CD4-positive, alpha-beta T cell treated with Interferon gamma for 1 hour (primary cell): ENCODE results near the gene MRPL10.

ENCODE experiments used
- DNase-seq: peaks from one replicate; pipeline ENCODE4 v3.0.0-alpha.2; 2020

Gene MRPL10

GRCh38 chr17:47831003-47831933, at the start of gene MRPL10, which contains the start of gene LRRC46:
Gene MRPL10, minus strand, starts transcription at chr17:47831541. Its CDS starts 30 bp downstream, at chr17:47831511.
Gene LRRC46, plus strand, starts transcription at chr17:47831670. Its CDS starts 320 bp downstream, at chr17:47831990.
- peak; percentile 91 for DNase-seq

- no peak for DNase-seq
Measured at GRCh38 chr17:47879776-47880454, 48.6 kb upstream of the MRPL10 start.

- DNase-seq: no peak
Measured at GRCh38 chr17:47879028-47879585, 47.8 kb upstream of the MRPL10 start.

- DNase-seq: no peak
Measured at GRCh38 chr17:47878203-47879027, 47.1 kb upstream of the MRPL10 start.

- no peak for DNase-seq
Measured at GRCh38 chr17:47877368-47878034, 46.2 kb upstream of the MRPL10 start.

GRCh38 chr17:47875011-47875985, 44.0 kb upstream of the MRPL10 start:
- no peak for DNase-seq

- no peak for DNase-seq
Measured at GRCh38 chr17:47873200-47874090, 42.1 kb upstream of the MRPL10 start.

GRCh38 chr17:47872651-47873161, 41.4 kb upstream of the MRPL10 start:
- DNase-seq: no peak

GRCh38 chr17:47872019-47872650, 40.8 kb upstream of the MRPL10 start:
- no peak for DNase-seq

GRCh38 chr17:47871048-47871447, 39.7 kb upstream of the MRPL10 start:
- no peak for DNase-seq

- no peak for DNase-seq
Measured at GRCh38 chr17:47870056-47870455, 38.7 kb upstream of the MRPL10 start.

GRCh38 chr17:47869114-47869513, 37.8 kb upstream of the MRPL10 start:
- no peak for DNase-seq

- DNase-seq: no peak
Measured at GRCh38 chr17:47867813-47868533, 36.6 kb upstream of the MRPL10 start.

- DNase-seq: no peak
Measured at GRCh38 chr17:47866941-47867340, 35.6 kb upstream of the MRPL10 start.

- DNase-seq: no peak
Measured at GRCh38 chr17:47864791-47865216, 33.5 kb upstream of the MRPL10 start.

- no peak for DNase-seq
Measured at GRCh38 chr17:47862621-47863440, 31.5 kb upstream of the MRPL10 start.

GRCh38 chr17:47860386-47860785, 29.0 kb upstream of the MRPL10 start:
- no peak for DNase-seq
